HL-60/S4 (cell line): ENCODE measurements around the gene TFG.
"Not testable (repeated sequence)": the region's sequence is repeated elsewhere in the genome, so short reads cannot be mapped to it uniquely, and the experiment has no call there.

Source experiments
- in situ Hi-C: fragments of 300-500 bp; cut with MboI; formaldehyde crosslinking; loops from 2 replicates; pipeline ENCODE4 v1.14.3; 2022; ENCODE audit warnings: low sequenced_read_pairs

TFG gene

GRCh38 chr3:100708989-100709841, at the start of gene TFG:
Gene TFG (plus strand): TSS chr3:100709494. CDS start chr3:100713686, 4,192 bp downstream.
- in situ Hi-C loops: no loop called here

- in situ Hi-C loops: not testable (repeated sequence)
These were observed 48.0 kb upstream of the TFG start for GRCh38 chr3:100661294-100661693.

DNA sequence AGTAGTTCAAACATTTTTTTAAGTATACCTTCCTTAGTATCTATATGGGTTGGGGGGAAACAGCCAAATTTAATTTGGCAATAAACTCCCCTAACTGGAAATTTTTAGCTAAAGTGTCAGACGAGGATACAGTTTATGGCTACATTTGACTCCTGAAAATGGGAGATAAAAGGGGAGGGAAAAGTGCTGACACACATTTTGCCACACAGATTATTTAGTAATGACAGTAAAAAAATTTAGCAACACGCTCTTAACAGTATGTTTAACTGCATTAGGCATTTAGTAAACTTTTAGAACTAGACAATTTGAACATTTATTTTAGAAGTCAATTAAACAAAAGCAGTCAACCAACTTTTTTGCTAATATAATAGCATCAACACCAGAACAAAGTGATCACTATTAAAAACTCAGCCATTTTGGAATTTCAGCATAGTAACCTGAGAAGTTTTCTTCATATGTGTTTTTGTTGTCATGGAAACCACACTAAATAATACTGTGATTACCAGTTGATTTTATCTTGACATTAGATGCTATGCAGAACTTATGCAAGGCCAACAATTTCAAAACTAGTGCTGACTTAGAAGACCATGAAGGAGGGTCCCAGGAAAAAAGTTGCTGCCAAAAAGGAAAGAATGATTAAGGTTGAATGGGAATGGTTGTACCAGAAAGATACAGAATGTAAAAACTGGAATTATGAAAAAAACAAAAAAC, 47.0 kb upstream of the TFG start:
- in situ Hi-C loops: no loop called here

DNA sequence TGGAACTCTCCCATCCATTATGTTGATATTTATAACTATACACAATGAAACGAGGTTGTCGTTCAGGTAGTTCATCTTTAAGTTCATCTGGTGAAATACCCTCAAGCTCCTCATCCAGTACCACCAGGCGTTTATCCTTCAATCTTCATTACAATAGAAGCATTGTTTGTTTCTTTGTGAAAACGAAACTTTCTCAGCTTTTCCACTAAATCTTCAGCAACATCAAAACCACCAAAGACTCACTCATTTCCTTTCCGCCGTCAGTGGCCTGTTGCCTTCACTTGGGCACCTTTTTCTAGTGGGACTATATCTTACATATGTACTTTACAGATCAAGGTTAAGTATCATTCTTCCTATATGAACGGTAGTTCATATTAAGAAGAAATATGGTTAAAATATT, 44.1 kb upstream of the TFG start:
- in situ Hi-C loops: no loop called here

GRCh38 chr3:100666699-100667098, 42.6 kb upstream of the TFG start:
- in situ Hi-C loops: not testable (repeated sequence)

DNA sequence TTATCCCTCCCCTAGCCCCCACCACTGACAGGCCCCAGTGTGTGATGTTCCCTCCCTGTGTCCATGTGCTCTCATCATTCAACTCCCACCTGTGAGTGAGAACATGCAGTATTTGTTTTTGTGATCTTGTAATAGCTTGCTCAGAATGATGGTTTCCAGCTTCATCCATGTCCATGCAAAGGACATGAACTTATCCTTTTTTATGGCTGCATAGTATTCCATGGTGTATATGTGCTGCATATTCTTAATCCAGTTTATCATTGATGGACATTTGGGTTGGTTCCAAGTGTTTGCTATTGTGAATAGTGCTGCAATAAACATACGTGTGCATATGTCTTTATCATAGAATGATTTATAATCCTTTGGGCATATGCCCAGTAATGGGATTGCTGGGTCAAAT, 42.0 kb upstream of the TFG start:
- in situ Hi-C loops: not testable (repeated sequence)

DNA sequence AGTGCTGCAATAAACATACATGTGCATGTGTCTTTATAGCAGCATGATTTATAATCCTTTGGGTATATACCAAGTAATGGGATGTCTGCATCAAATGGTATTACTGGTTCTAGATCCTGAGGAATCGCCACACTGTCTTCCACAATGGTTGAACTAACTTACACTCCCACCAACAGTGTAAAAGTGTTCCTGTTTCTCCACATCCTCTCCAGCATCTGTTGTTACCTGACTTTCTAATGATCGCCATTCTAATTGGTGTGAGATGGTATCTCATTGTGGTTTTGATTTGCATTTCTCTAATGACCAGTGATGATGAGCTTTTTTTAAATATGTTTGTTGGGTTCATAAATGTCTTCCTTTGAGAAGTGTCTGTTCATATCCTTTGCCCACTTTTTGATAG, 38.3 kb upstream of the TFG start:
- in situ Hi-C loops: not testable (repeated sequence)

DNA sequence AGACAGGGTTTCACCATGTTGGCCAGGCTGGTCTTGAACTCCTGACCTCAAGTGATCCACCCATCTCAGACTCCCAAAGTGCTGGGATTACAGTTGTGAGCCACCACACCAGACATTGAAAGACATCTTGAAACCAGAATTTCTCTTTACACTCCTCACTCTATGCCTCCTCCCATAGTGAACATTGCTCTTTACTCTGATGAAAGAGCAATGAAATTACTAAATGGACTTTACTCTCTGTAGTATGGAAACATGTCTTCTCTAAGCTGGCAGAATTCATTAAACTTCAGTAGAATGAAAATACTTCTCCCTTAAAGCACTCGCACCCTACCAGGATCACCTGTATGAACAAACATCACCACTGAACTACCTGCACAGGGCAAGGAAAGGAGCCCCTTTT, 27.8 kb upstream of the TFG start:
- in situ Hi-C loops: no loop called here

GRCh38 chr3:100682056-100682853, 27.0 kb upstream of the TFG start:
- in situ Hi-C loops: no loop called here

DNA sequence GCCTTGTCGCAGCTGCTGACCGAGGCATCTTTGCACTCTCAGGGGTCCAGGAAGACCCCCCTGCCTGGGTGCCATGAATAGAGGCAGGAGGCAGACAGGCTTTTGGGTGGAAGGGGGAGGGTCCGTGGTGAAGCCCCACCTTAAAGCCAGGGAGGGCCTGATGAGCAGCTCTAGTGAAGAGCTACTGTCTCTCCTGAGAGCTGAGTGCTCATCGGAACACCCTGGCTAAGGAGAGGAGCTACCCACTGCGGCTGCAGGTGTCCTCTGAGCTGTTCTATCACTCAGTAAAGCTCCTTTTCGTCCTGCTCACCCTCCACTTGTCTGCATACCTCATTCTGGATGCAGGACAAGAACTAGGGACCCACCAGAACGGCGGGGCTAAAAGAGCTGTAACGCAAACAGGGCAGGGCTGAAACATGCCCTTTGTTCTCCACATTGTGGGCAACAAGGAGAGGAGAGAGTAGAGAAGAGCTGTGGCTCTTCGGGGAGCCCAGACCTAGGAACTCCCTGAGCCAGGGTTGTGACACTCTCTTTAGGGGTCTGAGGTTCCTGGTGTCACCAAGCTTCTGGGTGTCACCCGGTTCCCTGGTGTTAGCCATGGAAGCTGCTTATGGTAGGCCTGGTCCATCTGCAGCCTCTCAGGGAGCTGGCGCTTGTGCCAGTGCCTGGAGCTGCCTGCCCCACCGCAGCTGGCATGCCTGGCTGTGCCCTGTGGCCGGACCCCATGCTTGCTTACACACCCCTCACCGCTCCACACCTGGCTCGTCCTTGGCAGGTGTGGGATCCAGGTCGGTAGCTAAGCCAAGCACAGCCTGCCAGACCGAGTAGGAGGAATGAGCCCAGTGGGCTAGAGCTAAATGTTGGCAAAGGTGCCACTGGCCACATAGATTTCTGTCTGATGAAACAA, 26.2 kb upstream of the TFG start:
- in situ Hi-C loops: no loop called here

GRCh38 chr3:100693225-100693624, 16.1 kb upstream of the TFG start:
- in situ Hi-C loops: no loop called here

- in situ Hi-C loops: no loop called here
These were observed 13.6 kb upstream of the TFG start for GRCh38 chr3:100695696-100696095.

- in situ Hi-C loops: no loop called here
These were observed 13.1 kb upstream of the TFG start for GRCh38 chr3:100696161-100696560.

GRCh38 chr3:100697172-100697571, 12.1 kb upstream of the TFG start:
- in situ Hi-C loops: no loop called here

DNA sequence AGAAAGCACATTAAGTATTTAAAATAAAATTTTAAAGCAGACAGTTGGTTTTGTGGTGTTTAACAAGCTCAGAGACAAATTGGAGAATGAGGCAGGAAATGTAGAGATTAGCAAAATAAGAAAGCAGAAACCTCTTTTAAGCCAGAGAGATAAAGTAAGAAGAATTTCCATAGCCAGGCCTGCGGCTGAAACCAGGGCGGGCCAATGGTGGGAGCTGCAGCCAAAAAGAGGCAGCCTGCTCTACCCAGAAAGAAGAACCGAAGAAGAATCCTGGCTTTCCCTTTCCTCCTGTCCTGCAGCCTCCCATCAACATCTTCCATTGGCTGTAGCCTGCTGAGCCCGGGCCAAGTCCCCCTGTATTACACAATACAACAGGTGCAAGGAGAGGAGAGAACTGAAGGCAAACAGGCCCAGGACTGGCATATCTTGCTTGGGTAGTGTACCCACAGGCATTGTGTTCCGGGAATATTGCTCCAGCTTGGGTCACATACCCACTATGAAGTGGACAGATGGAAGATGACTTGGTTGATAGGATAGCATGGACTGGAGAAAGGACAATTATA, 11.5 kb upstream of the TFG start:
- in situ Hi-C loops: no loop called here

- in situ Hi-C loops: no loop called here
These were observed 10.6 kb upstream of the TFG start for GRCh38 chr3:100698736-100699135.

- in situ Hi-C loops: no loop called here
These were observed 8.6 kb upstream of the TFG start for GRCh38 chr3:100700708-100701107.

DNA sequence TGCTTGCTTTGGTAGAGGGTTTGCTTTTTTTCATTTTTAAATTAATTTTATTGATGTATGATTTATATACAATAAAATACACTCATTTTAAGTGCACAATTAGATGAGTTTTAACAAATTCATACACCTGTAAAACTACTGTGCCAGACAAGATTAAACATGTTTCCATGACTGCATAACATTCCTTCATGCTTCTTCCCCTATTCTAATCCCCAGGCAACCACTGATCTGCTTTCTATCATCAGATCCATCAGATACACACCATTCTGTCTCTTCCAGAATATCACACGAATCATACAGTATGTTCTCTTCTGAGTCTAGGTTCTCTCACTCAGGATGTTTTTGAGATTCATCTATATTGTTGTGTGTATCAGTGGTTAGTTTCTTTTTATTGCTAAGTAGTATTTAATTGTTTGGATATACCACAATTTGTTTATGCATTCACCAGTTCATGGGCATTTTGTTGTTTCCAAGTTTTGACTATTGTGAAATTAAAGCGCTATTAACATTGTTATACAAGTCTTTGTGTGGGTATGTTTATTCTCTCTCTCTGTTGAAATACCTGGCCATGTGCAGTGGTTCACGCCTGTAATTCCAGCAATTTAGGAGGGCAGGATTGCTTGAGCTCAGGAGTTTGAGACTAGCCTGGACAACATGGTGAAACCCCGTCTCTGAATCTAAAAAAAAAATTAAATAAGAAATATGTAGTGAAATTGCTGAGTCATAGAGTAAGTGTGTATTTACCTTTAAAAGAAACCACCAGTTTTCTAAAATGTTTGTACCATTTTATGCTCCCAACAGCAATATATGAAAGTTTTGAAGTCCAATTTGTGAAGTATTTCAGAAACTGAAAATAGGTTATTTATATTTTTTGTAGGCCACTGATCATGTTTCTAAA, 7.0 kb upstream of the TFG start:
- in situ Hi-C loops: no loop called here

DNA sequence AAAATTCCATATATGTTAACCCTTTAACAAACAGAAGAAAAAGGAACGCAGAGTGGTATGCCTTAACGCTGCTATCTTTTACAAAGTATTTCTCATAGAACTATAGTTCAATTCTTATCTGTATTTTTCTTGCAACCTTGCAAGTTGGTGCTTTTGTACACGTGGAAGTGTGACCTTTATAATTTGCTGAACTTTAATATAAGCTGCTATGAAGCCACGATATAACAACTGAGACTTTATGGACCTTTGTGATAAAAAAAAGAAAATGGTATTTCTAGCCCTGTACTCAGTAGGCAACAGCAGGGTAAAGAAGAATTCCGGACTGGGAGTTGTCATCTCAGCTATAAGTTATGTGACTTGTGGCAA, 6.3 kb upstream of the TFG start:
- in situ Hi-C loops: no loop called here
